Ascending aorta (tissue), 2 donors: ENCODE results near the gene INVS. TPM values are rescaled to one million over a fixed set of nuclear protein-coding genes. Genes with fewer than 3 reads are reported as not detected.
"Not testable (repeated sequence)": the region's sequence is repeated elsewhere in the genome, so short reads cannot be mapped to it uniquely, and the experiment has no call there.

Experiments used
- DNase-seq, 2 donors: peaks; one replicate each; pipeline ENCODE4 v3.0.0-alpha.2; 2019; ENCODE audit warnings: low spot score in 2 of 2
- H3K27ac ChIP-seq, 2 donors: fragments of 200-600 bp; sonication (generic); one replicate each; pipeline ENCODE4 v1.5.1; 2016 to 2017; ENCODE audit warnings: mild to moderate bottlenecking in 1 of 2
- H3K27me3 ChIP-seq: fragments of 200-600 bp; sonication (generic); one replicate; pipeline ENCODE4 v1.5.1; 2017
- H3K36me3 ChIP-seq, 2 donors: fragments of 200-600 bp; sonication (generic); one replicate each; pipeline ENCODE4 v1.5.1; 2016
- H3K4me1 ChIP-seq, 2 donors: fragments of 200-600 bp; sonication (generic); one replicate each; pipeline ENCODE4 v1.5.1; 2016 to 2017; ENCODE audit warnings: mild to moderate bottlenecking in 1 of 2
- H3K4me3 ChIP-seq, 2 donors: fragments of 200-600 bp; sonication (generic); one replicate each; pipeline ENCODE4 v1.5.1; 2016 to 2017; ENCODE audit warnings: mild to moderate bottlenecking in 1 of 2
- H3K9me3 ChIP-seq, 2 donors: fragments of 200-600 bp; sonication (generic); one replicate each; pipeline ENCODE4 v1.5.1; 2016
- intact Hi-C: fragments of 100-400 bp; cut with DNase I; formaldehyde crosslinking; loops from one replicate; pipeline ENCODE4 v1.15.1; 2023
- total RNA-seq: library from RNA; depleted of rRNA; stranded (reverse); fragments of >200 nt; gene quantifications from one replicate; pipeline ENCODE4 v1.1.0, GENCODE V29; 2016
- TF ChIP-seq, protein P1 (sequence below), 3 experiments: fragments of 200-600 bp in 2 of 3; fragments of 450-650 bp in 1 of 3; sonication (generic) in 2 of 3; IDR thresholded peaks; one replicate each; pipeline ENCODE4 v1.5.1; 2016 to 2019; ENCODE audit warnings: antibody characterized with exemption in 3 of 3, mild to moderate bottlenecking in 1 of 3, moderate library complexity in 1 of 3

INVS gene
- total RNA-seq, 1 donor from 2014 or later = 8.5 TPM

- TF ChIP-seq, protein P1, sequence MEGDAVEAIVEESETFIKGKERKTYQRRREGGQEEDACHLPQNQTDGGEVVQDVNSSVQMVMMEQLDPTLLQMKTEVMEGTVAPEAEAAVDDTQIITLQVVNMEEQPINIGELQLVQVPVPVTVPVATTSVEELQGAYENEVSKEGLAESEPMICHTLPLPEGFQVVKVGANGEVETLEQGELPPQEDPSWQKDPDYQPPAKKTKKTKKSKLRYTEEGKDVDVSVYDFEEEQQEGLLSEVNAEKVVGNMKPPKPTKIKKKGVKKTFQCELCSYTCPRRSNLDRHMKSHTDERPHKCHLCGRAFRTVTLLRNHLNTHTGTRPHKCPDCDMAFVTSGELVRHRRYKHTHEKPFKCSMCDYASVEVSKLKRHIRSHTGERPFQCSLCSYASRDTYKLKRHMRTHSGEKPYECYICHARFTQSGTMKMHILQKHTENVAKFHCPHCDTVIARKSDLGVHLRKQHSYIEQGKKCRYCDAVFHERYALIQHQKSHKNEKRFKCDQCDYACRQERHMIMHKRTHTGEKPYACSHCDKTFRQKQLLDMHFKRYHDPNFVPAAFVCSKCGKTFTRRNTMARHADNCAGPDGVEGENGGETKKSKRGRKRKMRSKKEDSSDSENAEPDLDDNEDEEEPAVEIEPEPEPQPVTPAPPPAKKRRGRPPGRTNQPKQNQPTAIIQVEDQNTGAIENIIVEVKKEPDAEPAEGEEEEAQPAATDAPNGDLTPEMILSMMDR (IDR thresholded peaks at IDR 0.05) = no peak
- H3K4me3 ChIP-seq = no peak overlapping the region
- H3K4me1 ChIP-seq = no peaks in the 10 kb centered on the region
- H3K36me3 ChIP-seq = peaks cover 6% of the 10 kb centered on the region in 2 donors
- intact Hi-C loops = no loop called here
- H3K27ac ChIP-seq = no peak overlapping the region
- peaks cover 0 to 5% of the 10 kb centered on the region in 2 donors for H3K9me3 ChIP-seq
- H3K27me3 ChIP-seq = no peaks in the 10 kb centered on the region
- no peak for DNase-seq
Observed at GRCh38 chr9:100229561-100229960, 130.5 kb downstream of the INVS start.

- H3K27ac ChIP-seq, H3K27me3 ChIP-seq, DNase-seq, H3K9me3 ChIP-seq, intact Hi-C loops, H3K4me3 ChIP-seq, H3K4me1 ChIP-seq: not testable (repeated sequence)
- H3K36me3 ChIP-seq = peaks cover 5 to 14% of the 10 kb centered on the region in 2 donors
Observed at GRCh38 chr9:100236986-100237385, 137.9 kb downstream of the INVS start.

DNA sequence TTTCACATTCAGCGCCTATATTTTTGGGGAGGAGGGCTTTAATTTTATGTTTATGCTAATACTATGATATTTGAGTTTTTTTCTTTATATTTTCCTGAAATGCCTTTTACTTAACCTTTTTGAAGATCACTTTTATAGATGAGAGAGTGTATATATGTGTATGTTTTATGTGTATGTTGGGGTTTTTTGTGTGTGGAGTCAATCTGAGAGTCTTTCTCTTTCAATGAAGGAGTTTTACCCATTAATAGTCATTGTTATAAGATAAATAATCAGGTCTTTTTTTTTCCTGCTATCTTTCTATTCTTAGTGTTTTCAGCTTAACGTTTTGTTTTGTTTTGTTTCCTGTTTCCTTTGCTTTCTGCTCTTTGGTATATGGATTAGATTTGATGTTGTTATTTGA, 141.5 kb downstream of the INVS start:
- TF ChIP-seq, protein P1 (IDR thresholded peaks at IDR 0.05) = no peak
- no peak overlapping the region for H3K4me3 ChIP-seq
- intact Hi-C loops = no loop called here
- no peaks in the 10 kb centered on the region for H3K9me3 ChIP-seq
- H3K27ac ChIP-seq = no peak overlapping the region
- H3K36me3 ChIP-seq = peaks cover 15 to 25% of the 10 kb centered on the region in 2 donors
- no peaks in the 10 kb centered on the region for H3K4me1 ChIP-seq
- DNase-seq = no peak
- no peaks in the 10 kb centered on the region for H3K27me3 ChIP-seq

DNA sequence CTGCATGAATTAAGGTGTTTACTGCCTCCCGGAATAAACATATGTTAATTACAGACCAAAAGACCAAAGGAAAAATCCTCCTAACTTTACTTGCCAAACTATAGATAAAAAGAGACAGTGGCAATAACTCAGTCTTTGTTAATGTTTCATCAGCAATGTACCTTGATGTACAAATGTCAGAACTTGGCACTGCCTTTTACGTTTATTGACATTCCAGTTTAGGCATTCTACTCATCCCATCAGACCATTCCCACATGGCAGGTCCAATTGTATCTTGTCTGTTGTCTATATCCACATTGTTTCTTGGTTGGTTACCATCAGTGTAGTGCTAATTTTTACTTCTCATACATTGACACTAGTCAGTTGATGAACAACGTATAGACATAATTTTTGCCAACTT, 168.2 kb downstream of the INVS start:
- no peak overlapping the region for H3K4me3 ChIP-seq
- no peak for DNase-seq
- H3K36me3 ChIP-seq = peaks cover 4 to 15% of the 10 kb centered on the region in 2 donors
- H3K4me1 ChIP-seq = no peaks in the 10 kb centered on the region
- no peaks in the 10 kb centered on the region for H3K9me3 ChIP-seq
- intact Hi-C loops = no loop called here
- no peaks in the 10 kb centered on the region for H3K27me3 ChIP-seq
- TF ChIP-seq, protein P1 (IDR thresholded peaks at IDR 0.05) = no peak
- no peak overlapping the region for H3K27ac ChIP-seq

- Histone ChIP-seq H3K27me3 (no peaks in the 10 kb centered on the region), H3K27ac (no peak overlapping the region), H3K36me3 (peaks cover 10 to 25% of the 10 kb centered on the region in 2 donors), H3K4me3 (no peak overlapping the region), H3K9me3 (no peaks in the 10 kb centered on the region), H3K4me1 (no peaks in the 10 kb centered on the region)
- no peak for DNase-seq
- intact Hi-C loops = no loop called here
- TF ChIP-seq, protein P1 (IDR thresholded peaks at IDR 0.05) = no peak
Observed at GRCh38 chr9:100268271-100268670, 169.2 kb downstream of the INVS start.

DNA sequence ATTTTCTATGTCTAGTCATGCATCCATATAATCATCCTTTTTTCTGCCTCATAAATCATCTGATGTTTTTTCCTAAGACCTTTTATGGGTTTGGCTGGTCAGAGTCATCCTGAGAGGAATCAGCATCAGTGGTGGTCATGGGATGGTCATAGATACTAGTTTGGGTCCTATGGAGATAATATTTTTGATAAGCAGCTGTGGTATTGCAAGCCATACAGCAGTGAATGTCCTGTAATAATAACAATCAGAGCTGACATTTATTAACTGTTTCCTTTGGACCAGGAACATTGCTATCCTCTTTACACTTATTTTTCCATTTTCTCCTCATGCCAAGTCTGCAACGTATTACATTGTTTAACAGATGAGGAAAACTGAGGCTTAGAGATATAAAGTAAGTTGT, 170.6 kb downstream of the INVS start:
- Histone ChIP-seq H3K27me3 (no peaks in the 10 kb centered on the region), H3K9me3 (no peaks in the 10 kb centered on the region), H3K4me1 (no peaks in the 10 kb centered on the region), H3K4me3 (no peak overlapping the region), H3K36me3 (peaks cover 11 to 33% of the 10 kb centered on the region in 2 donors), H3K27ac (no peak overlapping the region)
- no peak for DNase-seq
- intact Hi-C loops = no loop called here
- TF ChIP-seq, protein P1 (IDR thresholded peaks at IDR 0.05) = no peak
